Loucy (cell line): Measurements from ENCODE around the gene DOCK6.

ENCODE experiments used
- H2AFZ ChIP-seq: fragments of 200-600 bp; sonication (generic); 2 replicates; pipeline ENCODE4 v1.6.0; 2016; ENCODE audit warnings: antibody characterized with exemption, mild to moderate bottlenecking, low read length, moderate library complexity
- H3F3A ChIP-seq: fragments of 200-600 bp; 2 replicates; pipeline ENCODE4 v1.6.0; 2016; ENCODE audit warnings: antibody characterized with exemption, low read depth, mild to moderate bottlenecking
- H3K27me3 ChIP-seq: fragments of 200-600 bp; sonication (generic); 2 replicates; pipeline ENCODE4 v1.6.1; 2014; ENCODE audit warnings: low read length, mild to moderate bottlenecking; ENCODE audit not compliant: insufficient read depth, poor library complexity, severe bottlenecking
- H3K36me3 ChIP-seq: fragments of 200-600 bp; sonication (generic); 2 replicates; pipeline ENCODE4 v1.6.1; 2016; ENCODE audit warnings: low read length; ENCODE audit not compliant: insufficient read depth
- H3K4me1 ChIP-seq: fragments of 200-600 bp; sonication (generic); 2 replicates; pipeline ENCODE4 v1.5.1; 2014; ENCODE audit warnings: low read length, mild to moderate bottlenecking; ENCODE audit not compliant: insufficient read depth, poor library complexity, severe bottlenecking
- H3K4me2 ChIP-seq: fragments of 200-600 bp; sonication (generic); 2 replicates; pipeline ENCODE4 v1.6.0; 2014; ENCODE audit warnings: antibody characterized with exemption, low read length, low read depth, mild to moderate bottlenecking; ENCODE audit not compliant: poor library complexity, severe bottlenecking
- H3K4me3 ChIP-seq: fragments of 200-600 bp; sonication (generic); 2 replicates; pipeline ENCODE4 v1.5.1; 2014; ENCODE audit warnings: low read length, mild to moderate bottlenecking, mixed read lengths; ENCODE audit not compliant: poor library complexity, severe bottlenecking
- H3K79me2 ChIP-seq: fragments of 200-600 bp; sonication (generic); 2 replicates; pipeline ENCODE4 v1.6.1; 2014; ENCODE audit warnings: low read length; ENCODE audit not compliant: insufficient read depth
- H3K9ac ChIP-seq: fragments of 200-600 bp; sonication (generic); 2 replicates; pipeline ENCODE4 v1.6.0; 2014; ENCODE audit warnings: mild to moderate bottlenecking, low read depth, low read length, moderate library complexity; ENCODE audit not compliant: poor library complexity, severe bottlenecking
- H3K9me2 ChIP-seq: fragments of 200-600 bp; sonication (generic); replicated peaks from 2 replicates; pipeline ENCODE4 v1.6.1; 2016; ENCODE audit warnings: low read depth, low read length, mixed read lengths
- H3K9me3 ChIP-seq: fragments of 200-600 bp; sonication (generic); 2 replicates; pipeline ENCODE4 v1.6.1; 2014; ENCODE audit warnings: mild to moderate bottlenecking, antibody characterized with exemption, low read length, low read depth; ENCODE audit not compliant: insufficient read depth
- H4K20me1 ChIP-seq: fragments of 200-600 bp; sonication (generic); 2 replicates; pipeline ENCODE4 v1.6.0; 2014; ENCODE audit warnings: antibody characterized with exemption, low read length, mild to moderate bottlenecking; ENCODE audit not compliant: insufficient read depth, poor library complexity, severe bottlenecking
- CTCF ChIP-seq: fragments of 200-600 bp; sonication (generic); conservative IDR thresholded peaks from 2 replicates; pipeline ENCODE4 v1.5.1; 2014; ENCODE audit warnings: mild to moderate bottlenecking, antibody characterized with exemption, low read length
- EZH2phosphoT487 ChIP-seq: fragments of 200-600 bp; IDR thresholded peaks from 2 replicates; pipeline ENCODE4 v1.6.1; 2018; ENCODE audit warnings: antibody characterized with exemption, mild to moderate bottlenecking, moderate library complexity, borderline replicate concordance

Gene DOCK6

GRCh38 chr19:11239377-11240000 is 22.8 kb downstream of the DOCK6 start, which contains the start of gene ANGPTL8:
Gene ANGPTL8 (plus strand): TSS chr19:11239619. CDS start chr19:11239638, 19 bp downstream.
- Histone ChIP-seq H2AFZ (no peak within 1 kb of the TSS), H3K9me2 (no peaks in the 10 kb centered on the region), H3K9me3 (no peaks in the 10 kb centered on the region), H3K9ac (no peak within 1 kb of the TSS), H3K79me2 (no peaks in the 10 kb centered on the region), H3F3A (no peaks in the 10 kb centered on the region), H3K4me2 (no peak within 1 kb of the TSS), H4K20me1 (no peaks in the 10 kb centered on the region), H3K4me3 (no peak within 1 kb of the TSS), H3K36me3 (no peaks in the 10 kb centered on the region), H3K27me3 (no peaks in the 10 kb centered on the region), H3K4me1 (no peaks in the 10 kb centered on the region)
- TF ChIP-seq CTCF: no peak
- TF ChIP-seq EZH2phosphoT487: no peak

DNA sequence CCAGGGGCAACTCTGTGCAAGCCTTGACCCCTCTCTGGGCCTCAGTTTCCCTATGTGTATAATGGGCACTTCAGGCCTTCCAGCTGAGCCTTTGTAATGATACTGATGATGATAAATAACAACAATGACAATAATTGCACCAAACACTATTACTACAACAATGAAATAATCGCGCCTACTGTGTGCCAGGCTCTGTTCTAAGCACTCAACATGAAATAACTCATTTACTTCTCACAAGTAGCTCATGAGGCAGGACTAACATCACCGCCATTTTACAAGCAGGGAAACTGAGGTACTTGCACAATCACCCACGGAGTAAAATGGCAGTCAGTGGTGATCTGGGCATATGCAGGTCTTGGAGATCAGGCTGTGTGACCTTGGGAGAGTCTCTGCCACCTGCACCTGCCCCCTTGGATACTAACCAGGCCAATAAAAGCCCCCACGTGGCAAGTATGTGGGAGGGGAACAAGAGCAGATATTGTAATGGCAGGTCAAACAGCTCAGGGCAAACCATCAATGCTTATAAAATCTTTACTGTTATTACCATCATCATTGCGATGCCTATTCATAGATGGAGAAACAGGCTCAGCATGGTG is 23.4 kb downstream of the DOCK6 start:
- Histone ChIP-seq H4K20me1 (no peaks in the 10 kb centered on the region), H3K79me2 (no peaks in the 10 kb centered on the region), H3K9me2 (no peaks in the 10 kb centered on the region), H3K4me1 (no peaks in the 10 kb centered on the region), H3K27me3 (no peaks in the 10 kb centered on the region), H3K36me3 (no peaks in the 10 kb centered on the region), H2AFZ (no peak overlapping the region), H3K9me3 (no peaks in the 10 kb centered on the region), H3K4me3 (no peak overlapping the region), H3F3A (no peaks in the 10 kb centered on the region), H3K9ac (no peak overlapping the region), H3K4me2 (no peak overlapping the region)
- TF ChIP-seq CTCF (no peak), EZH2phosphoT487 (no peak)

DNA sequence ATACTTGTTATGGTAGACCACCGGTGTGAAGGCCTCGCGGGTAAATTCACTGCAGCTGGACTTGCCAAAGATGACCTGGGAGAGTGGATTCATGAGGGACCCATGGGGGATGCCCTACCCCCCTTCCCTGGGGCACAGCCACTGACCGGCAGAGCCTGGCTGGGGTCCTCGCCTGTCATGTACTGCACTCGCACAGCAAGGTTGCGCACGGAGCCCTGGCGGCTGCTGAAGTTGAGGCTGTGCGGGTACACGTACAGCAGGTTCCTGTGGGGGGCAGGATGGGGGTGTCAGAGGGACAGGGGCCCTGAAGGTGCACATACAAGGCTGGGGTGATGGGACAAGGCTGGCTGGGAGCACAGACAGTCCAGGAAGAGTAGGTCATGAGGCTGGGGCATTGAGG is 24.3 kb downstream of the DOCK6 start:
- Histone ChIP-seq H3K9me3 (no peaks in the 10 kb centered on the region), H3K36me3 (no peaks in the 10 kb centered on the region), H3K79me2 (no peaks in the 10 kb centered on the region), H3K4me3 (no peak overlapping the region), H3K4me1 (no peaks in the 10 kb centered on the region), H3K4me2 (no peak overlapping the region), H2AFZ (no peak overlapping the region), H3K27me3 (no peaks in the 10 kb centered on the region), H3F3A (no peaks in the 10 kb centered on the region), H3K9ac (no peak overlapping the region), H3K9me2 (no peaks in the 10 kb centered on the region), H4K20me1 (no peaks in the 10 kb centered on the region)
- no peak for TF ChIP-seq EZH2phosphoT487
- no peak for TF ChIP-seq CTCF
